GM21360 (cell line): ENCODE data around the gene GAL.

Experiments
- ATAC-seq: cut with Tn5 transposase; IDR thresholded peaks from one replicate; pipeline ENCODE4 v1.9.1; 2021; ENCODE audit warnings: mild to moderate bottlenecking, moderate library complexity; ENCODE audit not compliant: unreplicated experiment

The GAL gene

GRCh38 chr11:68658661-68659060, 25.7 kb upstream of the GAL start:
- ATAC-seq = no peak

- ATAC-seq = no peak
These were observed 25.0 kb upstream of the GAL start for GRCh38 chr11:68659158-68659921.

- ATAC-seq = no peak
These were observed 24.1 kb upstream of the GAL start for GRCh38 chr11:68660066-68660810.

- ATAC-seq = no peak
These were observed 23.3 kb upstream of the GAL start for GRCh38 chr11:68661014-68661413.

- no peak for ATAC-seq
These were observed 22.4 kb upstream of the GAL start for GRCh38 chr11:68661697-68662603.

- no peak for ATAC-seq
These were observed 20.8 kb upstream of the GAL start for GRCh38 chr11:68663482-68664010.

GRCh38 chr11:68664141-68664540, 20.2 kb upstream of the GAL start:
- no peak for ATAC-seq

- no peak for ATAC-seq
These were observed 19.4 kb upstream of the GAL start for GRCh38 chr11:68664906-68665305.

GRCh38 chr11:68665436-68665835, 18.9 kb upstream of the GAL start:
- ATAC-seq = no peak

- ATAC-seq = no peak
These were observed 17.5 kb upstream of the GAL start for GRCh38 chr11:68666849-68667248.

- no peak for ATAC-seq
These were observed 16.5 kb upstream of the GAL start for GRCh38 chr11:68667511-68668500.

- no peak for ATAC-seq
These were observed 14.8 kb upstream of the GAL start for GRCh38 chr11:68669301-68670090.

GRCh38 chr11:68670208-68670992, 13.9 kb upstream of the GAL start:
- ATAC-seq = no peak

- no peak for ATAC-seq
These were observed 10.9 kb upstream of the GAL start for GRCh38 chr11:68673306-68673945.

GRCh38 chr11:68673991-68674390, 10.4 kb upstream of the GAL start:
- no peak for ATAC-seq

- ATAC-seq = no peak
These were observed 9.9 kb upstream of the GAL start for GRCh38 chr11:68674461-68674860.

GRCh38 chr11:68677432-68677831, 6.9 kb upstream of the GAL start:
- no peak for ATAC-seq

- ATAC-seq = no peak
These were observed 6.3 kb upstream of the GAL start for GRCh38 chr11:68678031-68678441.
